ENCODE data around the gene MED8.

DNA sequence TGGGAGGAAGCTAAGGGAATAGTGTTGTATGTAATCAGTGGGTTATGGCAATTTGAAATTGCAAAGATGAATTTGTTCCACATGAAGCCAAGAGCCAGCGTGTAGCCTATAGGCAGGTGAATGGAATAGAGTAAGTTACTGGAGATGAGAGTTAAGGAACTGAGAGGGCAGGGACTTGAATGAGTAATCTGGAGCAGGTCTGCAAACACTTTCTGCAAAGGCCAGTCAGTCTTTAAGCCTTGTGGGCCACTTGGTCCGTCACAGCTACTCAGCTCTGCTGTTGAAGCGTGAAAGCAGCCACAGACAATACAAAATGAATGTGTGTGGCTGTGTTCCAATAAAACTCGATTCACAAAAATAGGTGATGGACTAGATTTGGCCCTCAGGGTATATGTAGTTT, 29.3 kb upstream of the MED8 start:
- TF ChIP-seq, protein P1, sequence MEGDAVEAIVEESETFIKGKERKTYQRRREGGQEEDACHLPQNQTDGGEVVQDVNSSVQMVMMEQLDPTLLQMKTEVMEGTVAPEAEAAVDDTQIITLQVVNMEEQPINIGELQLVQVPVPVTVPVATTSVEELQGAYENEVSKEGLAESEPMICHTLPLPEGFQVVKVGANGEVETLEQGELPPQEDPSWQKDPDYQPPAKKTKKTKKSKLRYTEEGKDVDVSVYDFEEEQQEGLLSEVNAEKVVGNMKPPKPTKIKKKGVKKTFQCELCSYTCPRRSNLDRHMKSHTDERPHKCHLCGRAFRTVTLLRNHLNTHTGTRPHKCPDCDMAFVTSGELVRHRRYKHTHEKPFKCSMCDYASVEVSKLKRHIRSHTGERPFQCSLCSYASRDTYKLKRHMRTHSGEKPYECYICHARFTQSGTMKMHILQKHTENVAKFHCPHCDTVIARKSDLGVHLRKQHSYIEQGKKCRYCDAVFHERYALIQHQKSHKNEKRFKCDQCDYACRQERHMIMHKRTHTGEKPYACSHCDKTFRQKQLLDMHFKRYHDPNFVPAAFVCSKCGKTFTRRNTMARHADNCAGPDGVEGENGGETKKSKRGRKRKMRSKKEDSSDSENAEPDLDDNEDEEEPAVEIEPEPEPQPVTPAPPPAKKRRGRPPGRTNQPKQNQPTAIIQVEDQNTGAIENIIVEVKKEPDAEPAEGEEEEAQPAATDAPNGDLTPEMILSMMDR (IDR thresholded peaks at IDR 0.05; ENCODE audit: insufficient read depth, low read depth, low read length), result no peak
- no peak for TF ChIP-seq EZH2 (IDR thresholded peaks at IDR 0.05; ENCODE audit: insufficient read depth, low read length)

All from astrocyte (in vitro differentiated cells and primary cell).